K562 (cell line): ENCODE results near the gene ZNF302. TPM values are rescaled to one million over a fixed set of nuclear protein-coding genes. Genes with fewer than 3 reads are reported as not detected.
A peak's percentile ranks its signal among the peaks of the same experiment; 100 is the strongest.

Experiments used
- BHLHE40 ChIP-seq: IDR thresholded peaks from 2 replicates; pipeline ENCODE4 v1.6.1; 2011; ENCODE audit warnings: low read length, improper control_type of control experiment
- CCNT2 ChIP-seq: IDR thresholded peaks from 2 replicates; pipeline ENCODE4 v1.6.1; 2011; ENCODE audit warnings: borderline replicate concordance, low read depth, mild to moderate bottlenecking, moderate library complexity, mixed read lengths, low read length; ENCODE audit not compliant: insufficient read length; ENCODE audit errors: extremely low read depth
- KDM4B ChIP-seq, 2 experiments: fragments of 450-650 bp in 1 of 2; sonication (generic) in 1 of 2; IDR thresholded peaks; 2 replicates each; pipeline ENCODE4 v1.6.1; 2016 to 2017; ENCODE audit warnings: borderline replicate concordance in 2 of 2, antibody characterized with exemption in 1 of 2, low read depth in 1 of 2, mild to moderate bottlenecking in 1 of 2
- MBD1 ChIP-seq: fragments of 250-450 bp; sonication (Bioruptor Pico); IDR thresholded peaks from 2 replicates; pipeline ENCODE4 v1.8.0; 2022; ENCODE audit warnings: inconsistent platforms
- POLR2B ChIP-seq: fragments of 450-650 bp; IDR thresholded peaks from 2 replicates; pipeline ENCODE4 v1.6.1; 2018; ENCODE audit warnings: low read depth; ENCODE audit not compliant: partially characterized antibody
- PPARD ChIP-seq: fragments of 250-450 bp; sonication (Bioruptor Pico); IDR thresholded peaks from 2 replicates; pipeline ENCODE4 v1.8.0; 2022; ENCODE audit warnings: inconsistent platforms, mild to moderate bottlenecking, moderate library complexity
- ZBTB40 ChIP-seq, 2 experiments: fragments of 450-650 bp in 1 of 2; sonication (generic) in 1 of 2; formaldehyde crosslinking in 1 of 2; IDR thresholded peaks; 2 replicates each; pipeline versions ENCODE4 v1.7.1 to v1.9.0; 2016 to 2022; ENCODE audit warnings: inconsistent platforms in 1 of 2, mild to moderate bottlenecking in 1 of 2, missing genetic modification reagents in 1 of 2
- ZFP30 ChIP-seq: fragments of 250-450 bp; sonication (Bioruptor Pico); IDR thresholded peaks from 2 replicates; pipeline ENCODE4 v1.8.0; 2022; ENCODE audit warnings: moderate library complexity, mild to moderate bottlenecking, inconsistent platforms, borderline replicate concordance
- ZKSCAN8 ChIP-seq: fragments of 200-800 bp; sonication (Bioruptor generic); IDR thresholded peaks from 2 replicates; pipeline ENCODE4 v1.6.1; 2016; ENCODE audit warnings: missing genetic modification characterization, missing compliant biosample characterization
- polyA plus RNA-seq, 8 experiments: library from polyadenylated mRNA; depleted of rRNA in 4 of 8; stranded (reverse) in 5 of 8; unstranded in 3 of 8; fragments of >200 nt; fragmentation: Nextera tagmentation in 2 of 8; fragmentation: Illumina TruSeq in 1 of 8; extraction: Ambion mirVana in 2 of 8; extraction: Trizol in 1 of 8; gene quantifications; 2 replicates each; pipeline versions ENCODE4 v1.2.1 to v1.2.3, GENCODE V29; 2011 to 2014; ENCODE audit warnings: inconsistent platforms in 1 of 8, missing spikeins in 1 of 8
- total RNA-seq, 7 experiments: library from RNA; depleted of rRNA in 6 of 7; stranded (reverse); fragments of >200 nt in 6 of 7; fragmentation: Illumina TruSeq in 2 of 7; extraction: Trizol in 2 of 7; gene quantifications; 2 replicates each; pipeline versions ENCODE4 v1.2.1 to v1.2.3, GENCODE V29; 2011 to 2021; ENCODE audit warnings: low replicate concordance in 1 of 7
- TF ChIP-seq, protein P1 (sequence below): sonication (generic); formaldehyde crosslinking; IDR thresholded peaks from 2 replicates; pipeline ENCODE4 v1.8.0; 2022; ENCODE audit warnings: mild to moderate bottlenecking, missing genetic modification reagents

Gene ZNF302
- total and polyA plus RNA-seq, 9 of the 15 experiments (the other 6 are each of a cell fraction or from before 2014, with no cell fraction given), result 0.08 to 1.0 (median 0.27) TPM; not detected in 1

GRCh38 chr19:34733746-34734536 is 56.5 kb downstream of the ZNF302 start, which contains the start of gene ZNF181 (continued):
- TF ChIP-seq, protein P1, sequence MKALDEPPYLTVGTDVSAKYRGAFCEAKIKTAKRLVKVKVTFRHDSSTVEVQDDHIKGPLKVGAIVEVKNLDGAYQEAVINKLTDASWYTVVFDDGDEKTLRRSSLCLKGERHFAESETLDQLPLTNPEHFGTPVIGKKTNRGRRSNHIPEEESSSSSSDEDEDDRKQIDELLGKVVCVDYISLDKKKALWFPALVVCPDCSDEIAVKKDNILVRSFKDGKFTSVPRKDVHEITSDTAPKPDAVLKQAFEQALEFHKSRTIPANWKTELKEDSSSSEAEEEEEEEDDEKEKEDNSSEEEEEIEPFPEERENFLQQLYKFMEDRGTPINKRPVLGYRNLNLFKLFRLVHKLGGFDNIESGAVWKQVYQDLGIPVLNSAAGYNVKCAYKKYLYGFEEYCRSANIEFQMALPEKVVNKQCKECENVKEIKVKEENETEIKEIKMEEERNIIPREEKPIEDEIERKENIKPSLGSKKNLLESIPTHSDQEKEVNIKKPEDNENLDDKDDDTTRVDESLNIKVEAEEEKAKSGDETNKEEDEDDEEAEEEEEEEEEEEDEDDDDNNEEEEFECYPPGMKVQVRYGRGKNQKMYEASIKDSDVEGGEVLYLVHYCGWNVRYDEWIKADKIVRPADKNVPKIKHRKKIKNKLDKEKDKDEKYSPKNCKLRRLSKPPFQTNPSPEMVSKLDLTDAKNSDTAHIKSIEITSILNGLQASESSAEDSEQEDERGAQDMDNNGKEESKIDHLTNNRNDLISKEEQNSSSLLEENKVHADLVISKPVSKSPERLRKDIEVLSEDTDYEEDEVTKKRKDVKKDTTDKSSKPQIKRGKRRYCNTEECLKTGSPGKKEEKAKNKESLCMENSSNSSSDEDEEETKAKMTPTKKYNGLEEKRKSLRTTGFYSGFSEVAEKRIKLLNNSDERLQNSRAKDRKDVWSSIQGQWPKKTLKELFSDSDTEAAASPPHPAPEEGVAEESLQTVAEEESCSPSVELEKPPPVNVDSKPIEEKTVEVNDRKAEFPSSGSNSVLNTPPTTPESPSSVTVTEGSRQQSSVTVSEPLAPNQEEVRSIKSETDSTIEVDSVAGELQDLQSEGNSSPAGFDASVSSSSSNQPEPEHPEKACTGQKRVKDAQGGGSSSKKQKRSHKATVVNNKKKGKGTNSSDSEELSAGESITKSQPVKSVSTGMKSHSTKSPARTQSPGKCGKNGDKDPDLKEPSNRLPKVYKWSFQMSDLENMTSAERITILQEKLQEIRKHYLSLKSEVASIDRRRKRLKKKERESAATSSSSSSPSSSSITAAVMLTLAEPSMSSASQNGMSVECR (CRISPR knock-in tag), result peak; percentile 54
- TF ChIP-seq MBD1 (no peak), POLR2B (peak; percentile 93), CCNT2 (peak; percentile 65), KDM4B (IDR thresholded peaks at IDR 0.05; ENCODE audit: borderline replicate concordance in 2 of 2, low read depth in 1 of 2) (no peak; a peak in 1 of 4 replicates), PPARD (CRISPR knock-in tag) (no peak), ZBTB40 (IDR thresholded peaks at IDR 0.05) (peak; percentile 90), ZBTB40 (CRISPR knock-in tag; IDR thresholded peaks at IDR 0.05) (no peak), ZKSCAN8 (CRISPR knock-in tag) (no peak), BHLHE40 (no peak; the same call in 1 of the 2 replicates), ZFP30 (CRISPR knock-in tag) (no peak)
